Stimulated activated CD4-positive, alpha-beta T cell treated with anti-CD3 and anti-CD28 coated beads, Interleukin-12 subunit alpha, Interleukin-12 subunit beta, amount 100 ng/mL, for 48 hours (primary cell): ENCODE measurements around the gene SCN2B.

Experiments used
- DNase-seq, 3 donors: peaks; one replicate each; pipeline ENCODE4 v3.0.0-alpha.2; 2020; ENCODE audit warnings: low read depth in 2 of 3, low spot score in 1 of 3

Gene SCN2B

GRCh38 chr11:118154641-118155040 lies 21.8 kb downstream of the SCN2B start:
- DNase-seq = no peak

- no peak for DNase-seq
Observed at GRCh38 chr11:118153976-118154375, 22.5 kb downstream of the SCN2B start.

- no peak for DNase-seq
Observed at GRCh38 chr11:118153516-118153915, 22.9 kb downstream of the SCN2B start.

GRCh38 chr11:118152552-118153471 lies 23.6 kb downstream of the SCN2B start, which contains the start of gene SCN4B:
Gene SCN4B (minus strand): TSS chr11:118152823. CDS start chr11:118152673, 150 bp downstream.
- no peak for DNase-seq

GRCh38 chr11:118152020-118152551 lies 24.4 kb downstream of the SCN2B start:
- no peak for DNase-seq

GRCh38 chr11:118151431-118151830 lies 25.0 kb downstream of the SCN2B start:
- DNase-seq = no peak

- DNase-seq = no peak
Observed at GRCh38 chr11:118149493-118149892, 26.9 kb downstream of the SCN2B start.

- no peak for DNase-seq
Observed at GRCh38 chr11:118148856-118149255, 27.6 kb downstream of the SCN2B start.

GRCh38 chr11:118148240-118148639 lies 28.2 kb downstream of the SCN2B start:
- no peak for DNase-seq

GRCh38 chr11:118147502-118147901 lies 28.9 kb downstream of the SCN2B start:
- no peak for DNase-seq

GRCh38 chr11:118146554-118146953 lies 29.9 kb downstream of the SCN2B start:
- DNase-seq = no peak

GRCh38 chr11:118145285-118146227 lies 30.9 kb downstream of the SCN2B start:
- peak; percentile 78 to 91 (median 86) for DNase-seq

GRCh38 chr11:118144301-118145268 lies 31.9 kb downstream of the SCN2B start:
- DNase-seq = no peak

GRCh38 chr11:118143661-118144185 lies 32.7 kb downstream of the SCN2B start:
- no peak for DNase-seq

- no peak for DNase-seq
Observed at GRCh38 chr11:118142809-118143208, 33.6 kb downstream of the SCN2B start.

- no peak for DNase-seq
Observed at GRCh38 chr11:118142081-118142480, 34.4 kb downstream of the SCN2B start.

GRCh38 chr11:118139578-118139977 lies 36.9 kb downstream of the SCN2B start:
- no peak for DNase-seq

- DNase-seq = no peak
Observed at GRCh38 chr11:118138839-118139420, 37.5 kb downstream of the SCN2B start.

- no peak for DNase-seq
Observed at GRCh38 chr11:118136801-118137200, 39.6 kb downstream of the SCN2B start.

GRCh38 chr11:118136341-118136740 lies 40.1 kb downstream of the SCN2B start:
- no peak for DNase-seq
